Tibial nerve (tissue), 4 donors: Measurements from ENCODE around the gene STIMATE.

Source experiments
- EP300 ChIP-seq, 2 donors: sonication (generic); formaldehyde crosslinking; IDR thresholded peaks; one replicate each; pipeline ENCODE4 v1.6.1; 2017; ENCODE audit warnings: antibody characterized with exemption in 2 of 2, mild to moderate bottlenecking in 1 of 2
- POLR2A ChIP-seq, 2 donors: fragments of 450-650 bp; IDR thresholded peaks; one replicate each; pipeline ENCODE4 v1.6.1; 2017; ENCODE audit warnings: antibody characterized with exemption in 2 of 2, mild to moderate bottlenecking in 2 of 2, moderate library complexity in 2 of 2
- TF ChIP-seq, protein P1 (sequence below), 5 experiments: fragments of 200-600 bp in 3 of 5; fragments of 450-650 bp in 2 of 5; sonication (generic) in 3 of 5; IDR thresholded peaks; one replicate each; pipeline ENCODE4 v1.5.1; 2016 to 2019; ENCODE audit warnings: antibody characterized with exemption in 5 of 5, mild to moderate bottlenecking in 3 of 5, moderate library complexity in 2 of 5

- TF ChIP-seq, protein P1, sequence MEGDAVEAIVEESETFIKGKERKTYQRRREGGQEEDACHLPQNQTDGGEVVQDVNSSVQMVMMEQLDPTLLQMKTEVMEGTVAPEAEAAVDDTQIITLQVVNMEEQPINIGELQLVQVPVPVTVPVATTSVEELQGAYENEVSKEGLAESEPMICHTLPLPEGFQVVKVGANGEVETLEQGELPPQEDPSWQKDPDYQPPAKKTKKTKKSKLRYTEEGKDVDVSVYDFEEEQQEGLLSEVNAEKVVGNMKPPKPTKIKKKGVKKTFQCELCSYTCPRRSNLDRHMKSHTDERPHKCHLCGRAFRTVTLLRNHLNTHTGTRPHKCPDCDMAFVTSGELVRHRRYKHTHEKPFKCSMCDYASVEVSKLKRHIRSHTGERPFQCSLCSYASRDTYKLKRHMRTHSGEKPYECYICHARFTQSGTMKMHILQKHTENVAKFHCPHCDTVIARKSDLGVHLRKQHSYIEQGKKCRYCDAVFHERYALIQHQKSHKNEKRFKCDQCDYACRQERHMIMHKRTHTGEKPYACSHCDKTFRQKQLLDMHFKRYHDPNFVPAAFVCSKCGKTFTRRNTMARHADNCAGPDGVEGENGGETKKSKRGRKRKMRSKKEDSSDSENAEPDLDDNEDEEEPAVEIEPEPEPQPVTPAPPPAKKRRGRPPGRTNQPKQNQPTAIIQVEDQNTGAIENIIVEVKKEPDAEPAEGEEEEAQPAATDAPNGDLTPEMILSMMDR (IDR thresholded peaks at IDR 0.05) = no peak
- TF ChIP-seq POLR2A (IDR thresholded peaks at IDR 0.05) (no peak), EP300 (IDR thresholded peaks at IDR 0.05) (no peak)
Observed at GRCh38 chr3:52836986-52837385, 60.4 kb downstream of the STIMATE start.
